ENCODE results near the gene JDP2.

The JDP2 gene

GRCh38 chr14:75411214-75411540 is 16.6 kb upstream of the JDP2 start:
- no peak for DNase-seq

DNA sequence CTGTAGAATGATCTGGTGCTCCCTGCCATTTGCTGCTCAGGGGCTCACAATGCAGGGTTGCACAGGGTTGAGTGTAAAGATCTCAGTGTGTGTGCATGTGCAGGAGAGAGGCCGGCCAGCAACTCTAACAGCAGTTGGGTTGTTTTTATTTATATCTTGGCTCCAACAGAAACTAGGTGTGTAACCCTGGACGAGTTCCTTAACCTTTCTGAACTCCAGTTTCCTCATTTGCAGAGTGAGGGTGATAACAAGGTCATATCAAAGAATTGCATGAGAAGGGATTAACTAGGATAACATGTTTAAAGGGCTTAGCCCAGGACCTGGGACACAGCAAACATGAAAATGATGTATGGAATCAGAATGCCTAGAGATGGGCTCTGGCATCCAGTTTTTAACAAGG is 14.8 kb upstream of the JDP2 start:
- no peak for DNase-seq

DNA sequence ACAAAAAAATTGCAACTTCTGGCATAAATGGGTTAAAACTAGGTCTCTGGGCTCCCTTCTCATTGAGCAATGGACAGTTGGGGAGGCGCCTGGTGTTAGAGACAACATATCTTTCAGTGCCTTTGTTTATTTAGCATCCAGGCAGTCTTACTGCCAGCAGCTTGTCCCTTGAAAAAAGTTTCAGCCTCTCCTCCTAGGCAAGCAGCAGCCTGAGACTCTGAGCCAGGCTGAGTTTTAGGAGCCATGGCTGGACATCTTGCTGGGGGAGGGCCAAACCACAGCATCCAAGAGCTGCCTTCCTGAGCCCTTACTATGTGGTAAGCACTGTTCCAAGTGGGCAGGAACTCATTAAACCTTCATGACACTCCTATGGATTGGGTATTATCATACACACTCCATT is 10.1 kb upstream of the JDP2 start:
- DNase-seq = no peak

DNA sequence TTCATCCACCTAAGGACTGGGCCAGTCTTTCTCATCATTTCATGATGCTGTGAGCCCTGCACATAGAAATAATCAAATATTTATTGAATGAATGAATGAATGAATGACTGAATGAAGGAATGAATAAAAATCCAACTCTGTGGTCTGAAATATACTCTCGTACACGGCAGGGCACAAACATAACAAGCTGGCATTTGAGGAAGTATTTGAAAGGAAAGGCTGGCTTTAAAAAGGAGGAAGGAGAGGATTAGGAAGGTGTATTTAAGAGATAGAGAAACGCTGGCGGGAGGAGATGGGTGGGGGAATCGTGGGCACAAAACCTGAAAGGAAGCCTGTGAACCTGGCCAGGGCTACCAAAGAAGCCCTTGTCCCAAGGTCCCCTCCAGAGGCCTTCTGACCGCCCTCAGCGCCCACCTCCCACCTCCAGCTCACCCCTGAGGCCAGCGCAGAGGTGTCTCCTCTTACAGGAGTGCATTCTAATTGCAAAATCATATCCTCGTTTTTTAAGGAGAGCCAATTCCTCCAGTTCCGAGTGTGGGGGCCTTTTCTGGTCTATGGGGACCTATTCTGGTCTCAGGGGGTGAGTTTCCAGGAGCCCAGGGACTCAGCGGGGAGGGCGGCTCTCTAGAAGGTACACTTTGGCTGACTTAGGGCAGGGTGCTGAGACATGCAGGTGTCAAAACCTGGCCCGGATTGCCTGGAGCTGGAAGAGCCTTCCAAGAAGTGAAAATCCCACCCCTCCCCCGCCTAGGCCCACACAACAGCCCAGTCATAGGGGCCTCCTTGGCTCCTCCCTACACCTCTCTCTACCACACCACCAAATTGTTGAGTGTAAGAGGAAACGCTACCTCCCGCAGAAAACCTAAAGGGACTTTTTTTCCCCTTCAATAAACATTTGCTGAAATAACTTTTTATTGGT is 8.7 kb upstream of the JDP2 start:
- DNase-seq = peak; percentile 29

DNA sequence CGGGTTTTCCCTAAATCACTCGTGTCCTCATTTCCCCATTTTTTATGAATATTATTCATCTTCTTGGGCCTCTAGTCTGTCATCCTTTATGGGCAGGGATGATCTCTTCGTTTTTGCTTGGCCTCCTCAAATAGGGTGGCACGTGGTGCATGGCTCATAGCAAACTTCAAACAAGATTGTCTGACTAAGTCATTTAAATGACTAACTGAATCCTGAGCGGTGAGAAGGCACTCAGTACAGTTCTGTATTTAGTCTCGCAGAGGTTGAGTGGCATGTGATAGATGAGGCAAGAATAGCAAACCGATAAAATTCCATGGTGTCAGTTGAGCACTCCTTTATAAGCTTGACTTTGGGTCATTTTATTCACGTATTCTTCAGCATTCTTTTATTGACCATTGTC is 5.7 kb upstream of the JDP2 start:
- no peak for DNase-seq

GRCh38 chr14:75424496-75424895 is 3.3 kb upstream of the JDP2 start:
- no peak for DNase-seq

- DNase-seq = no peak
Observed at GRCh38 chr14:75425446-75425845, 2.4 kb upstream of the JDP2 start.

GRCh38 chr14:75426332-75427125 is 1.3 kb upstream of the JDP2 start:
- no peak for DNase-seq

- DNase-seq = no peak
Observed at GRCh38 chr14:75427126-75427481, 718 bp upstream of the JDP2 start.

DNA sequence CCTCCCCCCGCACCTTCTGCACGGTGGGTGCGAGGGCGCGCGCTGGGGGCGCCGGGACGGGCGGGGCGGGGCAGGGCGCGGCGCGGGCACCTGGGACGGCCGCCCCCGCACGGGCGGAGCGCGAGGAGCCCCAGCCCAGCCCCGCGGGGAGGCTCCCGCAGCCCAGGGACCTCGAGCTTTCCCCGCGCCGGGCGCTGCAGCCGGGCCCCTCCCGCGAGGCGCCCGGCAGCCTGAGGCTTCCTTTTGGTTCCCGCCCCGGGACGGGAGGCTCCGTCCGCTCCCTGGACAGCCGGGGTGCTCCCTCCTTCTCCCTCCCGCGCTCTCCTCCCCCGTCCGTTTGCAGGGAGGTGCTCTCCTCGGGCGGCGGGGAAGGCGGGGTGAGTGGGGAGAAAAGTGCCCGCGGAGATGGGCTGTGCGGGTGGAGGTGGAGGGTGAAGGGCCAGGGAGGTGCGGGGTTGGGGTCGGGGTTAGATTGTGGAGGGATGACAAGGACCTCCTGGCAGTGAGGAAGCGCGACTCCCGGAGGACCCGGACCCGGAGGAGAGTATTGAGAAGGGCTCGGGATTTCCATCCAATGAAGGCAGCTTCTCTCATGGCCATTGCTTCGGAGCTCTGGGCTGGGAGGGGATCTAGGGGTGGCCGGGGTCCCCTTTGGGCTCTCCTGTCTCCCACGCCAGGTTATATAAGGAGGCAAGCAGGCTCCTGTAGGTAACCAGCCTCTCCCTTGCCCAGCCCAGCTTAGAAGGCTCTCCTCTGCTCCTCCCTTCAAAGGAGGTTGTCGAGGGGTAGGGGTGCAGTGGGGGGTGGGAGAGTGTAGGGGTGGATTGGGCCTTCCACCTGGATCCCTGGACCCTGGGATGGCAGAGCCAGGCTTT is 645 bp downstream of the JDP2 start:
- no peak for DNase-seq

DNA sequence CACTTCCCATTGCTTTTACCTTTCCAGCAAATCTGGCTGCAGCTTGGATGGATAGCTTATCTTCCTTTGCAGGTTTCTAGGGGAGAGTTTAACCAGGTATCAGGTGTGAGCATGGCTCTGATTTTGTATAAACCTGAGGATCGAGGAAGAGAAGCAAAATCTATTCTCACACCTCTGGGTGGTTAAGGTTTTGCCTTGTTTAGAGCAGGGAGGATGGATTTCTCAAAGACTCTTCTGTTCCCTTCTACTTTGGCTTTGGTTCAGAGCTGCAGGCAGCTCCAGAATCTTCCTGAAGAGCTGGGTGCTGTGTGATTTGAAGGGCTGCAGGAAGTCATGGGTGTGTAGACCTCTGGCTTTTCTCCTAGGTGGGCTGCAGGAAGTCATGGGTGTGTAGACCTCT is 1.7 kb downstream of the JDP2 start:
- no peak for DNase-seq

DNA sequence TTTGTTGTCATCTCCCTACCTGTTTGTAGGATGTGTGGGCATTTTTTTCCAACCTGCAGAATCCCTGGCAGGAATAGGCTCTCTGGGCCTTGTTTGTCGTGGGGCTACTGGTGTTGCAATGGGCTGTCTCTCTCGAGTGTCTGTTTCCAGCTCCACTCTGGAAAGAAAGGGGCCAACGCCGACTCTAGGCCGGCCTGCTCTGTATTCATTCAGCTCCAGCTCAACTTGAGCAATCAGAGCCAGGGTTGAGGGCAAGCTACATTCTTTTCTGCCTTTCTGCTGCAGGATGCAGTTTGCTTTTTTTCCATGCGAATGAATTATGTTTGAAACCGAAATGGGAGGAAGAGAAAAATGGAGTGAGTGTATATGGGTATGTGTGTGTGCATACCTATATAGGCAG is 2.3 kb downstream of the JDP2 start:
- no peak for DNase-seq

- no peak for DNase-seq
Observed at GRCh38 chr14:75430526-75430925, 2.7 kb downstream of the JDP2 start.

DNA sequence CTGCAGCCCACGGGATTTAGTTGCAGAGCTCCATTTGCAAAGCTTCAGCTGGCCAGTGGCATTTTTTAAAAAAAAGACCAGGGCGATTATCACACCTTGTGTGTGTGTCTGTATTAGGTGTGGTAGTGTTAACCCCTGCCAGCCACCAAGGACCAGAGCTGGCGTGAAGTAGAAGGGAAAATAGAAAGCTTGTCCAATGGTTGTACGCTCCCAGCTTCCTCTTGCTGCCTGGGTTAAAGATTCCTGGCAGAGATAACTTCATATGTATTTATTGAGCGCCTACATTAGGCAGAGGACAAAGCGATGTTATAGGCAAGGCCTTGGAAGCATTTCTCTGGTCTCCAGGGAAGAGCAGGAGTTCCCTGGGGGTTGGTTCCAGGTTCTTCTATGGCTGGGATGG is 3.2 kb downstream of the JDP2 start:
- no peak for DNase-seq

GRCh38 chr14:75431827-75432226 is 4.0 kb downstream of the JDP2 start:
- no peak for DNase-seq

- no peak for DNase-seq
Observed at GRCh38 chr14:75432411-75432810, 4.6 kb downstream of the JDP2 start.

DNA sequence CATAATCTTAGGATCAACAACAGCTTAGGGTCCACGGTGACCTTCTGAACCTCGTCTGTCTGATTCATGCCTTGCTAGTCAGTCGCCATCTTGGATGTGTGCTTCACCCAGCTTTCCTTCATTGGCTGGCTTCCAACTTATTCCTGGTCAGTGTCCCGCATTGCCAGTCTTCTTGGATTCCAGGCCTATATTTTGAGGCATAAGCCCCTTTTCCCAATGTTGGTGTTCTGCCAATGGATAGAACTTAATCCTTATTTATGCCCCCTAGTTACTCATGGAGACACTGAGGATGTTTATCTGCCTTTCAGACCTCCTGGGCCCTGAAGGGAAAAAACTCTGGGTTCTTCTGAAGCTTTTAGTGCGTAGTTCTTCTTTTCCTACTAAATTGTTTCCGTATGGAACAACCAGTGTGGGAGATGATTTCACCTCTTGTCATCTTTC is 5.8 kb downstream of the JDP2 start:
- DNase-seq = no peak

GRCh38 chr14:75434138-75434889 is 6.5 kb downstream of the JDP2 start:
- no peak for DNase-seq

GRCh38 chr14:75434890-75435248 is 7.0 kb downstream of the JDP2 start:
- DNase-seq = no peak

DNA sequence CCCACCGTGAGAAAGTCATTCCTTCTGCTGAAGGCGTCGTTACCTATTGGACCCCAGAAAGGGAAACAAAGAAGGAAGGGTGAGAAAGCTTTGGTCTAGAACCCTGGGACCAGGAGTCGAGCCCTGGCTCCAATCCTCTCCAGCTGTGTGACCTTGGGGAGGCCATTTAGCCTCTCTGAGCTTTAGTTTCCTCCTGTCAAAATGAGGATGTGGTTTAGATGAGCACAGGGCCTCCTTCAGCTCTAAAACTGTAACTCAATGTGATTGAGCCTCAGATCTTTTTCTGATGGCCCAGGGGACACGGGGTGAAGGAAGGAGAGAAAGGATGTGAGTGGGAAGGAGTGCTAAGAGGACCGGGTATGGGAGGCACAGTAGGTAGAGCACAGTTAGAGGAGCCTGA is 7.7 kb downstream of the JDP2 start:
- no peak for DNase-seq

- DNase-seq = no peak
Observed at GRCh38 chr14:75437201-75438143, 9.7 kb downstream of the JDP2 start.

Data from CD4-positive, alpha-beta T cell treated with Interleukin-15 for 1 hour (primary cell).